ENCODE data around the gene NEK7. TPM values are rescaled to one million over a fixed set of nuclear protein-coding genes. Genes with fewer than 3 reads are reported as not detected.

NEK7 gene
- total RNA-seq, 3 donors from 2014 or later, result 82.3 to 187 (median 105) TPM

- intact Hi-C loops (cut with DNase I; ENCODE audit: low total_unique reads), result loop anchor here (2.0 kb wide), 1 partner anchor 41 kb away; the partner anchor contains the start of gene NEK7
- DNase-seq (ENCODE audit: low spot score in 2 of 2), result no peak
- H3K9me3 ChIP-seq, result no peaks in the 10 kb centered on the region
- no peaks in the 10 kb centered on the region for H3K27me3 ChIP-seq
- no peaks in the 10 kb centered on the region for H3K36me3 ChIP-seq
- no peak overlapping the region for H3K4me3 ChIP-seq
- H3K4me1 ChIP-seq, result no peaks in the 10 kb centered on the region
- H3K27ac ChIP-seq, result no peak overlapping the region
- TF ChIP-seq POLR2AphosphoS5 (IDR thresholded peaks at IDR 0.05) (no peak), POLR2A (IDR thresholded peaks at IDR 0.05) (no peak)
- TF ChIP-seq, protein P1, sequence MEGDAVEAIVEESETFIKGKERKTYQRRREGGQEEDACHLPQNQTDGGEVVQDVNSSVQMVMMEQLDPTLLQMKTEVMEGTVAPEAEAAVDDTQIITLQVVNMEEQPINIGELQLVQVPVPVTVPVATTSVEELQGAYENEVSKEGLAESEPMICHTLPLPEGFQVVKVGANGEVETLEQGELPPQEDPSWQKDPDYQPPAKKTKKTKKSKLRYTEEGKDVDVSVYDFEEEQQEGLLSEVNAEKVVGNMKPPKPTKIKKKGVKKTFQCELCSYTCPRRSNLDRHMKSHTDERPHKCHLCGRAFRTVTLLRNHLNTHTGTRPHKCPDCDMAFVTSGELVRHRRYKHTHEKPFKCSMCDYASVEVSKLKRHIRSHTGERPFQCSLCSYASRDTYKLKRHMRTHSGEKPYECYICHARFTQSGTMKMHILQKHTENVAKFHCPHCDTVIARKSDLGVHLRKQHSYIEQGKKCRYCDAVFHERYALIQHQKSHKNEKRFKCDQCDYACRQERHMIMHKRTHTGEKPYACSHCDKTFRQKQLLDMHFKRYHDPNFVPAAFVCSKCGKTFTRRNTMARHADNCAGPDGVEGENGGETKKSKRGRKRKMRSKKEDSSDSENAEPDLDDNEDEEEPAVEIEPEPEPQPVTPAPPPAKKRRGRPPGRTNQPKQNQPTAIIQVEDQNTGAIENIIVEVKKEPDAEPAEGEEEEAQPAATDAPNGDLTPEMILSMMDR (IDR thresholded peaks at IDR 0.05), result no peak
Observed at GRCh38 chr1:198116069-198116468, 40.7 kb upstream of the NEK7 start.

DNA sequence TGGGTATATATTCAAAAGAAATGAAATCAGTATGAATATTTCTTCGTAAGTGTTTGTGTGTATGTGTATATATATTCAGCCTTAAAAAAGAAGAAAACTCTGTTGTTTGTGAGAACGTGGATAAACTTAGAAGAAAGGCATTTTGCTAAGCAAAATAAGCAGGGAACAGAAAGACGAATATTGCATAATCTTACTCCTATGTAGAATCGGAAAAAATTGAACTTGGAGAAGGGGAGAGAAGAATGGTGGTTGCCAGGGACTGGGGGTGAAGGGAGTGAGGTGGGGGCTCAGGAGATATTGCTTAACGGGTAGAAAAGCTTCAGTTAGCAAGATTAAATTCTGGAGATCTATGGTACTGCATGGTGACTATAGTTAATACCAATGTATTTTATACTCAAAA, 40.3 kb upstream of the NEK7 start:
- Histone ChIP-seq H3K9me3 (no peaks in the 10 kb centered on the region), H3K27me3 (no peaks in the 10 kb centered on the region), H3K4me1 (no peaks in the 10 kb centered on the region), H3K36me3 (no peaks in the 10 kb centered on the region), H3K27ac (no peak overlapping the region), H3K4me3 (no peak overlapping the region)
- no peak for DNase-seq (ENCODE audit: low spot score in 2 of 2)
- no peak for TF ChIP-seq POLR2A (IDR thresholded peaks at IDR 0.05)
- TF ChIP-seq, protein P1 (IDR thresholded peaks at IDR 0.05), result no peak
- TF ChIP-seq POLR2AphosphoS5 (IDR thresholded peaks at IDR 0.05), result no peak
- intact Hi-C loops (cut with DNase I; ENCODE audit: low total_unique reads), result loop anchor here (2.0 kb wide), 1 partner anchor 40 kb away; the partner anchor contains the start of gene NEK7

DNA sequence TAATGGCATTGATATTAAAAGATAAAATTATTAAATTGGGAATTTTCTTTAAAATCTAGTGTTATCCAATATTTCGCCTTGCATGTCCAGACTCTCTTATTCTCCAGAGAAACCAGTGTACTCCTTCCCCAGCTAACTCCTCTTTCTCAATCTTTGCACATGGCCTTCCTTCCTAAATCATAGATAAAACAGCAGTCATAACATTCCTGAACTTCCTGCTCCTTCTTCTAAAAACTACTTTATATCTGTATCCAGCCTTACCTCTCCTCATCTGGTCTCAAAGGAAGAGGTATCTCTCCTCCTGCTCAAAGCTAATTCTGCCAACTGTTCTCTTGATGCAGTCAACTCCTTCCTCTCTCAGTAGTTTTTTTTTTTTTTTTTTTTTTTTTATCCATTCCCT, 39.5 kb upstream of the NEK7 start:
- Histone ChIP-seq H3K9me3 (no peaks in the 10 kb centered on the region), H3K36me3 (no peaks in the 10 kb centered on the region), H3K27me3 (no peaks in the 10 kb centered on the region), H3K4me1 (no peaks in the 10 kb centered on the region), H3K4me3 (no peak overlapping the region), H3K27ac (no peak overlapping the region)
- intact Hi-C loops (cut with DNase I; ENCODE audit: low total_unique reads), result loop anchor here (2.0 kb wide), 1 partner anchor 40 kb away; the partner anchor contains the start of gene NEK7
- no peak for TF ChIP-seq POLR2A (IDR thresholded peaks at IDR 0.05)
- no peak for TF ChIP-seq POLR2AphosphoS5 (IDR thresholded peaks at IDR 0.05)
- TF ChIP-seq, protein P1 (IDR thresholded peaks at IDR 0.05), result no peak
- DNase-seq (ENCODE audit: low spot score in 2 of 2), result no peak

DNA sequence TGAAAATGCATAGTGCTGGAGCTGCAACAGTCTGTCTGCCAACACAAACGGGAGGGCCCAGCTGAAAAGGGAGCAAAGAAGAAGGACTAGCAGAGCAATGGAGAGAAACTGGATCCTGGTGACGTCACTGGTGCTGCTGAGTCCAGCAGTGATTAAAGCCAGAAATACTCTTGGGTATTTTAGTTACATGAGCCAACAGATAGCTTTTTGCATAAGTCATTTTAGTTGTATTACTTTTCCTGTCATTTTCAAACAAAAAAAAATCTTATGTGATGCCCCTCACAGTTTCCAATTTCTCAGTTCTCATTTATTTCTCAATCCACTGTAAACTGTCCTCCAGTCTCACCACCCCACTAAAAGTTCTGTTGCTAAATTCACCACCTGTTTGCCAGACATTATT, 38.7 kb upstream of the NEK7 start:
- intact Hi-C loops (cut with DNase I; ENCODE audit: low total_unique reads), result no loop called here
- Histone ChIP-seq H3K27ac (no peak overlapping the region), H3K4me1 (no peaks in the 10 kb centered on the region), H3K4me3 (no peak overlapping the region), H3K36me3 (no peaks in the 10 kb centered on the region), H3K9me3 (no peaks in the 10 kb centered on the region), H3K27me3 (no peaks in the 10 kb centered on the region)
- no peak for DNase-seq (ENCODE audit: low spot score in 2 of 2)
- TF ChIP-seq POLR2AphosphoS5 (IDR thresholded peaks at IDR 0.05) (no peak), POLR2A (IDR thresholded peaks at IDR 0.05) (no peak)
- TF ChIP-seq, protein P1 (IDR thresholded peaks at IDR 0.05), result no peak

GRCh38 chr1:198119906-198120305, 36.9 kb upstream of the NEK7 start:
- TF ChIP-seq POLR2A (IDR thresholded peaks at IDR 0.05), result no peak
- TF ChIP-seq, protein P1 (IDR thresholded peaks at IDR 0.05), result no peak
- Histone ChIP-seq H3K27me3 (no peaks in the 10 kb centered on the region), H3K27ac (no peak overlapping the region), H3K4me1 (no peaks in the 10 kb centered on the region), H3K36me3 (no peaks in the 10 kb centered on the region), H3K4me3 (no peak overlapping the region), H3K9me3 (no peaks in the 10 kb centered on the region)
- no peak for DNase-seq (ENCODE audit: low spot score in 2 of 2)
- intact Hi-C loops (cut with DNase I; ENCODE audit: low total_unique reads), result no loop called here
